HG03439 (cell line): ENCODE results near the gene ANKLE2.
"Not testable (repeated sequence)": the region's sequence is repeated elsewhere in the genome, so short reads cannot be mapped to it uniquely, and the experiment has no call there.

ENCODE experiments used
- ATAC-seq: cut with Tn5 transposase; IDR thresholded peaks from one replicate; pipeline ENCODE4 v1.9.1; 2021; ENCODE audit warnings: mild to moderate bottlenecking, moderate library complexity; ENCODE audit not compliant: unreplicated experiment

ANKLE2 gene

DNA sequence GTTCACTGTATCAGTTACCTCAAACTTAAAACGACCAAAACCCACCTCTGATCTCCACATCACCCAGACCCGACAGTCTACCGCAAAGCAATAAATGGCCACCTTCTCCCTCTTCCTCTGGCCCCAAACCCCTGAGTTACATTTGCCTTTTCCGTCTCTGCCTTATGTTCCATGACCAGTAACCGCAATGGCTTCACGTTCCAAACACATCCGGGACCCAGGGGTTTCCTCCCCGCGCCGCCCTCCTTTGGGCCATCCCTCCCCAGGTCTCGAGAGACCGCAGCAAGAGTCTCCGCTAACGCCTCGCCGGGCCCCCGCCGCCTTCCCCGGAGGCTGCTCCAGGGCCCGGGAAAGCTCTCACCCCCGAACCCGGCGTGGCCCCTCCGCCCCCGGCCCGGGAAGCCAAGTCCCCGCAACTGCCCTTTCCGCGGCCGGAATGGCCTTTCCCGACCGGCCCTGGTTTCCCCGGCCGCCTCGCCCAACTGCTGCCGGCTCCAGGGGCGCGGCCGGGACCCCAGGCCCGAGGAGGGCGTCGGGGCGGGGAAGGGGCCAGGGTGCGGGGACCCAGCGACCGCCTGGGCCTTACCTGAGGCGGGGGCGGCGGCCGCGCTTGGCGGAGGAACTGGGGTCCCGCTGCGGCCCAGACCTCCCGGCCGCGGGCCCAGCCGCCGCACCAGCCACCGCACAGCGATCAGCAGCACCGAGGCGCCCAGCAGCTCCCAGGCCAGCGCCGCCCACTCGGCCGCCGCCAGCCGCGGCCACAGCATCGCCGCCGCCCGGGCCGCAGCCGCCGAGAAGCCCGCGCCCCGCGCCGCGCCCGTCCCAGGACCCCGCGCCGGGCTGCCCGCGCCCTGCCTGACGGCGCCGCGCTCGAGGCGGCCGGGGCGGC, at the start of gene ANKLE2:
TSS of gene ANKLE2 (minus strand) at position 801 of the 889 bp plus-strand sequence. CDS start at position 767, 34 bp downstream.
- ATAC-seq = peak; percentile 29

DNA sequence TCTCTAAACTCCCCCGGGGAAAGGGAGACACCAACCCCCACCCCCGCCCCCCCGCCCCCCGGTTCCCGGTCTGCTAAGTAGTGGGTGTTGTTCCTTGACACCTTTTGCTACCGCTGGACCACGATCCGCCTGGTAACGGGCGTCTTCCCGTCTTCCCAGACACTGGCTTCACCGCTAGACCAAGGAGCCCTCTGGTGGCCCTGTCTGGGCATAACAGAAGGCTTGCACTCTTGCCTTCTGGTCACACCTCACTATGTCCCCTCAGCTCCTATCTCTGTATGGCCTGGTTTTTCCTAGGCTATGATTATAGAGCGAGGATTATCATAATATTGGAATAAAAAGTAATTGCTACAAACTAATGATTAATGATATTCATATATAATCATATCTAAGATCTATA, 47.8 kb upstream of the ANKLE2 start:
- ATAC-seq = not testable (repeated sequence)

DNA sequence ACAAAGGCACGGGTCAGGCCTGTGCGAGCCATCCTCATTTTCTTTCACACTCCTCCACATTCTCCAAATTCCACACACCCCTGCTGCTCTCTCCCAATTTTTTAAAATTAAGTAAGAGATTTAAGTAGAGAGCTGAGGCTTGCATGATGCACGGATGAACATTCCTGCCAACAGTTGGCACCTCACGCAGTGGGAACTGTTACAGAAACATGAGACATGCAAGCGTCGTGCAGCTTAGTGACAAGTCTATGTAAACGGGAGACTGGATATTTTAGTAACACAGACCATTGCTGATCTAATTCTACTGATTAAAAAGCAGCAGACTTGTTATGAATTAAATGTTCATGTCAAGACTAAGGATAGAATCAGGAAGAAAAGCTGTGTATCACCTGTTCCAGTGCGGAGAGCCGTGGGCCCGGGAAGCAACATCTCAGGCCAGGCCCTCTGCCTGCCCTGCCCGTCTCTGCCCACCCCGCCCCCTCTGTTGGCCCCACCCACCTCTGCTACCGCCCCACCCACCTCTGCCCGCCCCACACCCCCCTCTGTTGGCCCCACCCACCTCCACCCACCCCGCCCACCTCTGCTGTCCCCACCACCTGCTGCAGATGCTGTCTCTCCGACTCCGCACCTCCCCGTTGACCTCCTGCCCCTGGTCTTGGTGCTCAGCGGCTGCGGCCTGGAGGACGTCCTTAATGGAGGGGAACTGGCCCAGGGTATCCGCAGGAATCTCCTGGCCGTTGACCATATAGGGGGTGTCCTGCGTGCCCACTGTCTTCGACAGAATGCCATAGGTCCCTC, 45.9 kb upstream of the ANKLE2 start:
- no peak for ATAC-seq

DNA sequence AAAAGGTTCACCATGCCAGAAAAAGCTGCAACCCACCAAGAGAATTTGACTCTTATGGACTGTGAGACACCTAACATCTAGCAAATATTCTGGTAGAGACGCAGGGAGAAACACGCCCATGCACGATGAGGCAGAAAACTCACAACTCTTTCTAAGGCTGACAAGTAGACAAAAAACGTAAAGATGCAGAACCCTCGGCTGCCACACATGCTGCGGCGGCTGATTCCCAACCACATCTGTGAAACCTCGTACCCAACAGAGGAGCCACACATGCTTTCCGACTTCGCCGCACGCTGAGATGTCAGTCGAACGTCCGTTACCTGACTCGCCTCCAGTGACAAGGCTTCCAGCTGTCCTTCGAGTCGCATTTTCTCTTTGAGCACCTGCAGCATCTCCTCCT, 45.2 kb upstream of the ANKLE2 start:
- ATAC-seq = no peak

DNA sequence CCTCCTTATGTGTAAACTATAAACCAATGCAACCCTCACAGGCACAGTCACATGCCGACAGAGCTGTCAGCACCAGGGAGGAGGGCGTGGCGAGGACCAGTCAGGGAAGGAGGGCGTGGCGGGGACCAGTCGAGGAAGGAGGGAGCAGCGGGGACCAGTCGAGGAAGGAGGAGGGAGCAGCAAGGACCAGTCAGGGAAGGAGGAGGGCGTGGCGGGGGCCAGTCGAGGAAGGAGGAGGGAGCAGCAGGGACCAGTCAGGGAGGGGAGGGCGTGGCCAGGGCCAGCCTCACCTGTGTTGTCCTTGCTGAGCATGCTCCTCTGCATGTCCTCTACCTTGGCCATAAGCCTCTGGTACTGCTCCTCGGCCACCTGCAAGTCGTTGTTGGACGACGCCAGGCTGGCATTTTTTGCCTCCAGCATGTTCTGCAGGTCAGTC, 42.8 kb upstream of the ANKLE2 start:
- no peak for ATAC-seq

DNA sequence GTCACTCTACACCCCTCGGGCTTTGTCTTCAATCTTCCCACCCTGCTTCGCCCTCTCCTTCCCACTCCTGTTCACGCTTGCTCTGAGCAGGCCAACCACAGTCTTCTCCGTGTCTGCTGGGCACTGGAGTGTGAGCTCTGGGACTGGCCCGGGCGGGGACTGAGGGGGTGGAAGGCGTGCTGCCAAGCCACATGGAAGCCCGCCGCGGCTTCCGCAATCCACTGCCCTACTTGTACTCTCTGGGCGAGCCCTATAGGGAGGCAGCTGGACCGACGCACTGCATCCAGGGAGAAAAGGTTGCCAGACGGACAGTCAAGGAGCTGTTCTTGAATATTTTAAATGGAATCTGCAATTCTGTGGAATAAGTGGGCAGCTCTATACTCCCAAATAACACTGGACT, 42.3 kb upstream of the ANKLE2 start:
- ATAC-seq = no peak

DNA sequence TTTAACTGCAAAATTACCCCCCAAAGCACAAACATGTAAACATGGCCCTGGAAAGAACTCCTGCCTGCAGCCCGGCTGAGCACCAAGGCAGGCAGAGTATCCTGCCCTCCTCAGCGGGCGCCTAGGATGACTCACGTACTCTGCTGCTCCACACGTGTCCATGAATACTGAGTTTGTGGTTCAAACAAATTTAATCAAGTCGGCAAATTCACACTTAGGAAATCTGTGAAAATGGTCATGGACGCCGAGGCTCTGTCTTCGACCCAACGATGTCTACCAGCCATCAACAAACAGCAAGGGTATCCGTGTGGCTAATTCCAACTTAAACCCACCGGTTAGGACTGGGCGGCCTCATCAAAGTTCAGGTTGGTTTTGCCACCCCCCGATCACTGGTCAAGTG, 41.5 kb upstream of the ANKLE2 start:
- ATAC-seq = no peak

DNA sequence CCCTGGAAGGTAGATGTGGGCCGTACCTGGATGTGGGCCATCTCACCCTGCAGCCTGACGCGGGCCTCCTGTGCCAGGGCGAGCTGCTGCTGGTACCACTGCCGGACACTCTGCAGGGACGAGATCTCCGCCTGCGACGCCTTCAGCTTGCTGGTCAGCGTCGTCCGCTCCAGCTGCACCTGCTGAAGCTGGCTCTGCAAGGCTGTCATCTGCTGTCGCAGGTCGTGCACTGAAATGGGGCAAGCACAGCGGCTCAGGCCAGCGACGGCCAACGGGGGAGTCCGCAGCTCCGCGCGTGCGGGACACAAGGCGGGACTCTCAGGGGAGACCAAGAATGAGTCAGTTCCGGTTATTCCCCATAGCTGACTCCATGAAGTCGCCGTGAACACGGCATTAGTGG, 40.1 kb upstream of the ANKLE2 start:
- no peak for ATAC-seq

DNA sequence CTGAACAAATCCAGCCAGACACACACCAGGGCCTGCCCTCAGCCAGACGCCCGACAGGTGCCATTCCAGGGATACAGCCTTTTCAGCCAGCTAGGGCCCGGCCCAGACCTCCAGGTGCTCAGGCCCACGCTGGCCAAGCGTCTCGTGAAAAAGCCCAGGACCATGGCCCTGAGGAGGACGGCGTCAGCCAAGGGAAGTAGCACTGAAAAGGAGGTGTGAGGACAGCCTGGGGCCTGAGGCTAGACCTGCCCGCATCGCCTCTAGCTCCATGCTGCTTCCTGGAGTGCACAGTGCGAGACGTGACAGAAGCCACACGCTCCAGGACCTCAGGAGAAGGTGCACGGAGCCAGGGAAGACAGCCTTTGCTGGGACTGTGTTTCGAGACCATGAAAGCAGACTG, 37.2 kb upstream of the ANKLE2 start:
- ATAC-seq = no peak

DNA sequence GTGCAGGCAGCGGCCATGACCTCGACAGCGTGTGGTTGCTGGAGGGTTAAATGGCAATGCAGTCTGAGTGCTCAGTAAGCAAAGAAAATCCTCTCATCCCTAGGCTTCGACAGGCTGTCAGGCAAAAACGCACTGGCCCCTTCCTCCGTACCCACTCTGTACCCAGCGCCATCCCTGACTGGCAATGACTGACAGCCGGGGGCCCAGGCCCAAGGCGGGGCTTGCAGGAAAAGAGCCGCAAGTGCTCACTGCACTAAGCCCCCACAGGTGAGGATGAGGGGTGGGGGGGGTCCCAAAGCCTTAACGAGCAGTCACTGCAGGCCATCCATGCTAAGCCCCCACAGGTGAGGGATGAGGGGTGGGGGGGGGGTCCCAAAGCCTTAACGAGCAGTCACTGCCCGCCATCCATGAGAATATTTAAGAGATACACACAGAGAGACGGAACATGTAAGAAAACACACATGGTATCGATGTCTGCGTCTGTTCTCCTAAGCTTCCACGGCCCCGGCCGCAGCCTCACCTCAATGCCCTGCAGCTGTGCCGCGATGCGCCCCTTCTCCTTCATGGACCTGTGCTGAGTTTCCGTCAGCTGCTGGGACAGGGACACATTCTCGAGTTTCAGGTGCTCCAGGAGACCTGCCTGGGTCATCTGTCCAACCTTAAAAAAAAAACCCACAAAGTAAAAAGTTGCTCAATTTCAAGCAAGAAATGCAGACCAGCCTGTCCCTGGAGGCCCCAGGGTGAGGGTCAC, 36.4 kb upstream of the ANKLE2 start:
- no peak for ATAC-seq

DNA sequence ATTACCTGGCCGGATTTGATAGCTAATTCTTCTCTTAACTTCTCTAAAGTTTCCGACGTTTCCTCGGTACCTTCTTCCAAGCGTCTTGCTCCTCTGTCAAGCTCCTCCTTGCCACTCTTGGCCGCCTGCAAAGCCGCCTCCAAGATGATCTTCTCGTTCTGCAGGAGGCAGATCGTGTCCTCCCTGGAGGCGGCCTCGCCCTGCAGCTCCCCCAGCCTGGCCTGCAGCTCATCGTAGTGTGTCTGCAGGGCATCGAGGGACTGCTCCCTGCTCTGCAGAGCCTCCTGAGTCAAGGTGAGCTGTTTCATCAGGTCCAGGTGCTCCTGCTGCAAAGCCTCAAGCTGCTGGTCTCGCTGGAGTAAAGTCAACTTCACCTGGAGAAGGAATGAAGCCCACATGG, 34.2 kb upstream of the ANKLE2 start:
- ATAC-seq = no peak

DNA sequence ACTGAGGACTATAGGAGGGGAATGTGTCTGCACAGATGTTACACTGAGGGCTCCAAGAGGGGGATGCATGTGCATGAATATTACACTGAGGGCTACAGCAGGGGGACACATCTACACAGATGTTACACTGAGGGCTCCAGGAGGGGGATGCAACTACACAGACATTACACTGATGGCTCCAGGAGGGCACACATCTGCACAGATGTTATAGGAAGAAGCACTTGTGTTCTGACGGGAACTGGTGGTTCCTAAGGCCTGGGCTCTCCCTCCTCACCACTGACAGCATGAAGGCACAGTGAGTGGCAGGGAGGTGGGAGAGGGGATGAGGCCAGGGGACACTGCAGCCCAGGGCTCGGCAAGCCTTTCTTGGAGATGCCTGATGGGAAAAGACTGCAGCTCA, 30.3 kb upstream of the ANKLE2 start:
- ATAC-seq = not testable (repeated sequence)

DNA sequence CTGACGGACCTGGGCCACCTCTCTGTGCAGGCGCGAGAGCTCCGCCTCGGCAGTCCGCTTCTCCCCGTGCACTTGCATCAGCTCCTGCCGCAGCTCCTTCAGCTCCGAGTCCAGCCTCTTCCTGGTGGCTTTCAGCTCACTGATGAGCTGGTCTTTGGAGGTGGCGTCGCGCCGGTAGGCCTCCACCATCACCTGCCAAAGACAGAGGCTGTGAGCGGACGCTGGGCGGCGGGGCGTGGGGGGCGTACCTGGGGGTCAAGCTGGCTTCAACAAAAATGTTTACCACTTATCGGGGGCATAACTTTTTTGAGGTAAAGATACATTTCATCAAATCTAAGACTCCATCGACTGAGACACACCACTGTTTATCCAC, 27.5 kb upstream of the ANKLE2 start:
- ATAC-seq = no peak

DNA sequence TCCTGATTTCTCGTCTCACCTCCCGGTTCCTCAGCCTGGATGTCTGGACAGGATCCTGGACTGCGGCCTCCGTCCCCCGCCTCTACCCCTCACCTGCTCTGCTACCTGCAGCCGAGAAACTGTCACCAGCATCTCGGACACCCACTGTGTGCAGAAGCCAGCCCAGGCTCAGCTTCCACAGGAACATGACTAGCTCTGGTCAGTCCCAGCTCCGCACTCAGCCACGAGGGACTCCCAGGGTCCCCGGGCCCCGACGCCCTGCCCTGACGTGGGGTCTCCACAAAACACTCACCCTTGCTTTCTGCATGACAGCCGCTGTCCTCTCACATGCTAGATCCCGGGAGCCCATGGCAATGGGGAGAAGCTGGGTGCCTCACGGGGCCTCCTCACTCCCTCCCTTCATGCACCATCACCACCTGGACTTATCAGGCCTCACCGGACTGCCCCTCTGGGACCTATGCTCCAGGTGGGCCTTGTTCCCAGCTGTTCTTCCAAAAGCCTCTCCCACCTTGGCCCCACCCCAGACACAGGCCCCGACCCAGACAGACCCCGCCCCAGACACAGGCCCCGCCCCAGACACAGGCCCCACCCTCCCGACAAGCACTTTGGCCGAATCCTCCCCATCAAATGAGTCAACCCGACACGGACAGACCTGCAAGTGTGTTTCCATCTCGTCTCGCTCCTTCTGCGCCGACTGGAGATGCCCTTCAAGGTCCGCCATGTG, 26.9 kb upstream of the ANKLE2 start:
- no peak for ATAC-seq

DNA sequence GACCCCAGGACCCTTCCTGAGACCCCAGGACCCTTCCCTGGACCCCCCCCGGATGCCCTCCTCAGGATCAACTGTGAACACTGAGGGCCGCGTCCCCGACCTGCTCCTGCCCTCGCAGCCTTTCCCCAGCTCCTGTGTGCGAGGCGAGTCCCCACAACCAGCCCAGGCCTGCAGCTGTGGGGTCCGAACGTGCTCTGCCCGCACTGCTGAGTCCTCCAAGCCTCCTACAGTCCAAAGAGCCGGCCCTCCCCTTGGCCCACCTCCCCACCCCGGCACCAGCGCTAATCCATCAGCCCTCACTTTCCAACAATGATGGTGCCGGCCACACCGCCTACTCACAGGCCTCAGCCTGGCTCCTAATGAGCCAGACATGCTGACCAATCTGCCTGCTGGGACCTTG, 26.2 kb upstream of the ANKLE2 start:
- no peak for ATAC-seq

DNA sequence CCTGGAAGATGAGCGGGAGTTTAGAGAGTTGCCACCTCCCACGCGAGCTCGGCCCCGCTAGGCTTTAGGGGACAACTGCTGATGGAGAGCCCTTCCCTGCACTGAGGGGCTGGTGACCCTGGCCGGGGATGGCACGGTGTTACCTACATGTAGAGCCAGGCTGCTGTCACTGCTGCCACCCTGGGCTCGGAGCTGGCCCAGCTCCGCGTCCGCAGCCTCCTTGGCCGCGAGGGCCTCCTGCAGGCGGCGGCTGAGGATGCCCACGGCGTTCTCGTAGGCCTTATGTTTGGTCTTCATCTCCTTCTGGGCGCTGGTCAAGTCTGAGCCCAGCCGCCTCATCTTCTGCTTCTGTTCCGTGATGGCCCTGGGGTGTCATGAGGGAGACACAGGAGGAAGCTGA, 24.6 kb upstream of the ANKLE2 start:
- no peak for ATAC-seq

DNA sequence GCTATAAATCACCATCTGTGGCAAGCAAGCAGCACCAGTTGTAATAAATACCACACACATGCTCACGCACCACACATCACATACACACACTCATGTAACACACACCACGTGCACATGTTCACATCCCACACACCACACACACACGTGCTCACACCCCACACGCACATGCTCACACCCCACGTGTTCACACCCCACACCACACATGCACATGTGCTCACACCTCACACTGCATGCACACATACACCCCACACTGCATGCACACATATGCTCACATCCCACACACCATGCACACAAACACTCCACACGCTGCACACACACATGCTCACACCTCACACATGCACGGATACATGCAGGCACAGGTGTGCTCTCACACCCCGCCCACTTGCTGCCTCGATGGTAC, 22.9 kb upstream of the ANKLE2 start:
- ATAC-seq = no peak

DNA sequence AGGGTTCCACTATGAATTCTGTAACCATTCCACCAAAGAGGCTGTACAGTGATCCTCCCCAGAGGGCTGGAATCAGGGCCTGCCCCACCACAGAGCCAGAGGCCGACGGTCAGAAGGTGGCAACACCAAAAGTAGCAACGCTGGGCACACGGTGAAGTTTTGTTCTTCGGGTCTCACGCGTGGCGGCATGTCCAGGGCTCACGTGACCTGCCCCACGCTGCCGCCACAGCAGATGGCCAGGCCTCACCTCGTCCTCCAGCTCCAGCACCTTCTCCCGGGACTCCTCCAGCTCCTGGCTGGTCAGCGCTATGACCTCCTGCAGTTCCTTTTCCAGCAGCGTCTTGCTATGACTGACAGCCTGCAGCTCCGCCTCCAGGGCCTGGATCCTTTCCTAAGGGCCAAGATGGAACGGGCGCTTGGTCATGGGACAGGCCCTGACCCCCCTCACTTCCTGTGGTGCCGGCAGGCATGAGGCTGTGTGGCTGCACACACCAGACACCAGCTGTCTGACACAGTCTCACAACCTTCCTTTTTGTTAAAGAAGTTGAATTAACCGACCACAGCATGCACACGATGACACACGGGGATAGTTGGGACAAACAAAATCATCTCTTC, 22.4 kb upstream of the ANKLE2 start:
- ATAC-seq = no peak

DNA sequence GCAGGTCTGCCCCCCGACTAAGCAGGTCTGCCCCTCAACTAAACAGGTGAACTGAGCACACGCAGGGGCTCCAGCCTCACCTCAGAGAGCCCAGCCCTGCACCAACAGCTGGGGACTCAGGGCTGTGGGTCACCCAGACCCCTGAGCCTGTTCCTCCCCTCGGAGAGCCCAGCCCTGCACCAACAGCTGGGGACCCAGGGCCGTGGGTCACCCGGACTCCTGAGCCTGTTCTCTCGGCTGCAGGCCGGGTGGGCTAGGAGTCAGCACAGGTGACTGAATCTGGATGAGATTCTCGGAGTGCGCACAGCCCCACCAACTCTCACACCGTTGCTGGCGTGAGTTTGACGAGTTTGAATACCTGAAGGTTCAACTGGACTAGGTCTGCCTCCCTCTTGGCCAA, 20.3 kb upstream of the ANKLE2 start:
- ATAC-seq = no peak

DNA sequence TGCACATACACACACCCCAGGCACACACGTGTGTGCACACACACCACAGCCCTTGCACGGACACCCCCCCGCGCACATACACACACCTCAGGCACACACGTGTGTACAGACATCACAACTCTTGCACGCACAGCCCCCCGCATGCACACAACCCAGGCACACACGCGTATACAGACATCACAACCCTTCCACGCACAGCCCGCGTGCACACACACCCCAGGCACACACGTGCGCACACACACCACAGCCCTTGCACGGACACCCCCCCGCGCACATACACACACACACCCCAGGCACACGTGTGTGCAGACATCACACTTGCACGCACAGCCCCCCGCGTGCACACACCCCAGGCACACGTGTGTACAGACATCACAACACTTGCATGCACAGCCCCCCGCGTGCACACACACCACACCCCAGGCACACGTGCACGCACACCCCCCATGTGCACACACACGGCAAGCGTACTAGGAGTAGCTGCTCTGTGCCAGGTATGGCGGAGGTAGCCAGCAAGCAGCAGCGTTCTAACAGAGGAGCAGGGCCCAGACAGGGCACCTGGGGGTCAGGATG, 18.2 kb upstream of the ANKLE2 start:
- no peak for ATAC-seq
